K562 (cell line): ENCODE data around the gene PDE4D. TPM values are rescaled to one million over a fixed set of nuclear protein-coding genes. Genes with fewer than 3 reads are reported as not detected.

Experiments
- ATAC-seq: fragments of 200-7000 bp; cut with Tn5 transposase; 3 replicates; pipeline ENCODE4 v1.9.1; 2020; ENCODE audit warnings: moderate library complexity
- BruUV-seq: library from RNA; stranded (reverse); fragments of 400-500 nt; replicated peaks from 2 replicates; lab custom pipeline; 2021; lab: Mats Ljungman, UMichigan
- CTCF ChIA-PET: fragments of 300-600 bp; formaldehyde crosslinking; extraction: SDS; loops from one replicate; lab custom pipeline; 2021; ENCODE audit warnings: low intra/inter-chr PET ratio; lab: Yijun Ruan, JAX
- POLR2A ChIA-PET: fragments of 300-600, 350-650 bp; sonication (Branson Sonifier 250); formaldehyde crosslinking; extraction: SDS; loops from one replicate; lab custom pipeline; 2021; ENCODE audit warnings: antibody characterized with exemption, inconsistent platforms; lab: Yijun Ruan, JAX
- DNase-seq, 4 experiments: peaks; one replicate each; pipeline versions ENCODE4 v3.0.0 to v3.0.0-alpha.2; 2011 to 2018; ENCODE audit warnings: low spot score in 3 of 4, mixed read lengths in 3 of 4; ENCODE audit errors: extremely low read depth in 1 of 4
- FAIRE-seq: peaks from 2 replicates; lab custom pipeline; 2011; peaks lifted over from hg19 to GRCh38; lab: Jason Lieb, UNC
- H2AFZ ChIP-seq: 2 replicates; pipeline ENCODE4 v1.6.0; 2011; ENCODE audit warnings: low read depth, low read length, control low read depth, inconsistent platforms
- H3K27ac ChIP-seq: fragments of 200-600 bp; 3 replicates; pipeline ENCODE4 v1.8.0; 2011; ENCODE audit warnings: low read depth, mild to moderate bottlenecking, control low read depth, inconsistent platforms, low read length, moderate library complexity, mixed read lengths; ENCODE audit errors: extremely low read depth
- H3K27me3 ChIP-seq, 2 experiments: fragments of 300-600 bp in 1 of 2; 2 replicates in 1 of 2; 3 replicates in 1 of 2; pipeline versions ENCODE4 v1.6.0 to v1.8.0; 2011; ENCODE audit warnings: inconsistent platforms in 2 of 2, low read length in 2 of 2, mild to moderate bottlenecking in 1 of 2, mixed read lengths in 1 of 2, moderate library complexity in 1 of 2; ENCODE audit not compliant: control insufficient read depth in 2 of 2, insufficient read depth in 2 of 2
- H3K36me3 ChIP-seq: fragments of 300-600 bp; 3 replicates; pipeline ENCODE4 v1.8.0; 2011; ENCODE audit warnings: mild to moderate bottlenecking, low read length, inconsistent platforms; ENCODE audit not compliant: control insufficient read depth, insufficient read depth
- H3K4me1 ChIP-seq, 2 experiments: fragments of 200-600 bp in 1 of 2; replicated peaks in 1 of 2; 2 replicates in 1 of 2; 3 replicates in 1 of 2; pipeline versions ENCODE4 v1.5.1 to v1.8.0; 2011; ENCODE audit warnings: inconsistent platforms in 2 of 2, low read length in 2 of 2, mild to moderate bottlenecking in 1 of 2, mixed read lengths in 1 of 2, moderate library complexity in 1 of 2; ENCODE audit not compliant: control insufficient read depth in 2 of 2, insufficient read depth in 2 of 2
- H3K4me2 ChIP-seq: 2 replicates; pipeline ENCODE4 v1.6.1; 2011; ENCODE audit warnings: low read length, control low read depth, inconsistent platforms, mixed read lengths; ENCODE audit not compliant: insufficient read depth
- H3K4me3 ChIP-seq: fragments of 200-600 bp; sonication (generic), shearing (Covaris generic); 2 replicates; pipeline ENCODE4 v1.5.1; 2016; ENCODE audit warnings: control low read depth, inconsistent platforms
- H3K79me2 ChIP-seq: fragments of 200-600 bp; 3 replicates; pipeline ENCODE4 v1.8.0; 2011; ENCODE audit warnings: low read length, inconsistent platforms; ENCODE audit not compliant: control insufficient read depth, insufficient read depth
- H3K9ac ChIP-seq, 2 experiments: 2 replicates each; pipeline versions ENCODE4 v1.6.0 to v1.6.1; 2011; ENCODE audit warnings: low read depth in 2 of 2, low read length in 2 of 2, control low read depth in 1 of 2, inconsistent platforms in 1 of 2, mild to moderate bottlenecking in 1 of 2, mixed read lengths in 1 of 2; ENCODE audit not compliant: insufficient read depth in 1 of 2
- H3K9me1 ChIP-seq: one replicate; pipeline ENCODE4 v1.6.0; 2011; ENCODE audit warnings: inconsistent platforms, mild to moderate bottlenecking, low read length, moderate library complexity; ENCODE audit not compliant: control insufficient read depth, insufficient read depth
- H3K9me3 ChIP-seq: replicated peaks from 2 replicates; pipeline ENCODE4 v1.5.1; 2011; ENCODE audit warnings: low read depth, low read length, inconsistent platforms; ENCODE audit not compliant: control insufficient read depth, insufficient read depth
- H4K20me1 ChIP-seq: replicated peaks from 2 replicates; pipeline ENCODE4 v1.6.1; 2011; ENCODE audit warnings: low read length, inconsistent platforms, mixed read lengths; ENCODE audit not compliant: control insufficient read depth, insufficient read depth
- HNRNPL ChIP-seq: fragments of 200-400 bp; formaldehyde crosslinking; IDR thresholded peaks from 2 replicates; pipeline ENCODE4 v1.6.1; 2017; ENCODE audit warnings: low read depth, mild to moderate bottlenecking, low read length
- HOXB6 ChIP-seq: fragments of 250-450 bp; sonication (Bioruptor Pico); IDR thresholded peaks from 2 replicates; pipeline ENCODE4 v1.5.1; 2022; ENCODE audit warnings: mild to moderate bottlenecking, borderline replicate concordance
- MTF1 ChIP-seq: fragments of 250-450 bp; sonication (Bioruptor Pico); IDR thresholded peaks from 2 replicates; pipeline ENCODE4 v1.9.0; 2021; ENCODE audit warnings: moderate library complexity, mild to moderate bottlenecking, inconsistent platforms, borderline replicate concordance
- PREB ChIP-seq: sonication (generic); formaldehyde crosslinking; IDR thresholded peaks from 2 replicates; pipeline ENCODE4 v1.8.1; 2023; ENCODE audit warnings: mild to moderate bottlenecking, missing genetic modification reagents
- RERE ChIP-seq: sonication (generic); formaldehyde crosslinking; IDR thresholded peaks from 2 replicates; pipeline ENCODE4 v1.8.0; 2023; ENCODE audit warnings: missing genetic modification reagents, mild to moderate bottlenecking, borderline replicate concordance
- RNF219 ChIP-seq: fragments of 250-450 bp; sonication (Bioruptor Pico); IDR thresholded peaks from 2 replicates; pipeline ENCODE4 v1.5.0; 2022; ENCODE audit warnings: mild to moderate bottlenecking
- SMARCC2 ChIP-seq: fragments of 450-650 bp; IDR thresholded peaks from 2 replicates; pipeline ENCODE4 v1.6.1; 2017; ENCODE audit warnings: antibody characterized with exemption, moderate library complexity, mild to moderate bottlenecking, low read depth
- ZNF551 ChIP-seq: fragments of 250-450 bp; sonication (Bioruptor Pico); IDR thresholded peaks from 2 replicates; pipeline ENCODE4 v1.5.0; 2021; ENCODE audit warnings: mild to moderate bottlenecking, moderate library complexity
- ZNF655 ChIP-seq: fragments of 250-450 bp; sonication (Bioruptor Pico); IDR thresholded peaks from 2 replicates; pipeline ENCODE4 v1.5.0; 2021
- ZSCAN32 ChIP-seq: fragments of 450-650 bp; formaldehyde crosslinking; IDR thresholded peaks from 2 replicates; pipeline ENCODE4 v1.4.0; 2020; ENCODE audit warnings: mild to moderate bottlenecking, moderate library complexity
- WGBS: fragments of 100-300 bp; shearing (Covaris generic); methylation state at CpG from one replicate; pipeline ENCODE4 v1.1.6; 2016; ENCODE audit warnings: low coverage, mixed read lengths; ENCODE audit not compliant: insufficient coverage; ENCODE audit errors: missing lambda C conversion rate; 5-methylcytosine and 5-hydroxymethylcytosine counted together
- in situ Hi-C: fragments of 300-500 bp; cut with MboI; formaldehyde crosslinking; loops from 4 replicates; pipeline ENCODE4 v1.15.0; 2018; ENCODE audit warnings: inconsistent platforms, mixed read lengths
- intact Hi-C: fragments of 100-400 bp; cut with micrococcal nuclease; formaldehyde crosslinking; loops from 2 replicates; pipeline ENCODE4 v1.14.2; 2022
- polyA plus RNA-seq, 8 experiments: library from polyadenylated mRNA; depleted of rRNA in 4 of 8; stranded (reverse) in 5 of 8; unstranded in 3 of 8; fragments of >200 nt; fragmentation: Nextera tagmentation in 2 of 8; fragmentation: Illumina TruSeq in 1 of 8; extraction: Ambion mirVana in 2 of 8; extraction: Trizol in 1 of 8; gene quantifications; 2 replicates each; pipeline versions ENCODE4 v1.2.1 to v1.2.3, GENCODE V29; 2011 to 2014; ENCODE audit warnings: inconsistent platforms in 1 of 8, missing spikeins in 1 of 8
- total RNA-seq, 7 experiments: library from RNA; depleted of rRNA in 6 of 7; stranded (reverse); fragments of >200 nt in 6 of 7; fragmentation: Illumina TruSeq in 2 of 7; extraction: Trizol in 2 of 7; gene quantifications; 2 replicates each; pipeline versions ENCODE4 v1.2.1 to v1.2.3, GENCODE V29; 2011 to 2021; ENCODE audit warnings: low replicate concordance in 1 of 7

PDE4D gene
- total and polyA plus RNA-seq, 9 of the 15 experiments (the other 6 are each of a cell fraction or from before 2014, with no cell fraction given) = 0.04 to 0.46 (median 0.13) TPM

- TF ChIP-seq PREB (no peak), RNF219 (CRISPR knock-in tag) (no peak), ZNF551 (CRISPR knock-in tag) (no peak), HOXB6 (CRISPR knock-in tag) (no peak)
Measured at GRCh38 chr5:59921816-59922215, 28.3 kb upstream of the PDE4D start (continued).

- Histone ChIP-seq H3K9me1 (no peaks in the 10 kb centered on the region), H3K9ac (no peak overlapping the region), H3K4me3 (no peak overlapping the region), H3K27me3 (no peaks in the 10 kb centered on the region), H3K4me2 (no peak overlapping the region), H3K9me3 (no peaks in the 10 kb centered on the region), H3K36me3 (no peaks in the 10 kb centered on the region), H3K27ac (no peak overlapping the region), H3K79me2 (no peaks in the 10 kb centered on the region), H4K20me1 (no peaks in the 10 kb centered on the region), H2AFZ (no peak overlapping the region), H3K4me1 (no peaks in the 10 kb centered on the region)
- ATAC-seq (no peak), DNase-seq (no peak), FAIRE-seq (no peak)
- BruUV-seq = no TSS peak
- ChIA-PET POLR2A (no interaction called here), CTCF (no interaction called here)
- WGBS = 0% methylated on average over 2 of the region's 2 CpGs
- in situ Hi-C loops (no loop called here), intact Hi-C loops (no loop called here)
- no peak for TF ChIP-seq ZSCAN32
- TF ChIP-seq SMARCC2 = no peak
- no peak for TF ChIP-seq ZNF655 (CRISPR knock-in tag)
- no peak for TF ChIP-seq MTF1 (CRISPR knock-in tag)
- no peak for TF ChIP-seq RERE (CRISPR knock-in tag)
- no peak for TF ChIP-seq HNRNPL
Measured at GRCh38 chr5:59919484-59919883, 26.0 kb upstream of the PDE4D start.
